H1 (cell line): Measurements from ENCODE around the gene KIAA1328. TPM values are rescaled to one million over a fixed set of nuclear protein-coding genes. Genes with fewer than 3 reads are reported as not detected.

Experiments used
- CTCF ChIA-PET: fragments of 300-600 bp; sonication (Branson Sonifier 250); formaldehyde crosslinking; loops from one replicate; lab custom pipeline; 2021; ENCODE audit not compliant: partially characterized antibody; lab: Charles Lee
- POLR2A ChIA-PET: fragments of 300-600 bp; sonication (Branson Sonifier 250); formaldehyde crosslinking; loops from one replicate; lab custom pipeline; 2021; ENCODE audit warnings: inconsistent platforms; ENCODE audit not compliant: partially characterized antibody; lab: Charles Lee
- DNase-seq, 2 experiments: peaks; one replicate each; pipeline versions ENCODE4 v3.0.0 to v3.0.0-alpha.2; 2010 to 2022; ENCODE audit warnings: low spot score in 2 of 2, low read depth in 1 of 2, mixed read lengths in 1 of 2
- FAIRE-seq: peaks from 2 replicates; lab custom pipeline; 2011; peaks lifted over from hg19 to GRCh38; lab: Jason Lieb, UNC
- H2AFZ ChIP-seq: 2 replicates; pipeline ENCODE4 v1.8.1; 2012; ENCODE audit warnings: low read length, inconsistent platforms
- H2AK5ac ChIP-seq: 2 replicates; pipeline ENCODE4 v1.6.1; 2013; ENCODE audit warnings: low read depth, low read length
- H2BK120ac ChIP-seq: replicated peaks from 2 replicates; pipeline ENCODE3; 2013; ENCODE audit warnings: low read depth, low read length, inconsistent platforms
- H2BK12ac ChIP-seq: 2 replicates; pipeline ENCODE4 v1.6.1; 2013; ENCODE audit warnings: low read depth, low read length
- H2BK15ac ChIP-seq: 2 replicates; pipeline ENCODE4 v1.6.1; 2013; ENCODE audit warnings: low read length
- H2BK20ac ChIP-seq: 2 replicates; pipeline ENCODE4 v1.6.1; 2013; ENCODE audit warnings: low read length
- H2BK5ac ChIP-seq: 2 replicates; pipeline ENCODE4 v1.6.1; 2013; ENCODE audit warnings: low read depth, low read length
- H3K14ac ChIP-seq: 2 replicates; pipeline ENCODE4 v1.6.1; 2013; ENCODE audit warnings: inconsistent platforms; ENCODE audit not compliant: insufficient read length
- H3K18ac ChIP-seq: 2 replicates; pipeline ENCODE4 v1.6.1; 2013; ENCODE audit warnings: low read length; ENCODE audit errors: extremely low read depth
- H3K23ac ChIP-seq: 2 replicates; pipeline ENCODE4 v1.6.1; 2013; ENCODE audit warnings: inconsistent platforms; ENCODE audit not compliant: insufficient read length
- H3K23me2 ChIP-seq: 2 replicates; pipeline ENCODE4 v1.6.1; 2013; ENCODE audit warnings: low read depth, low read length
- H3K27ac ChIP-seq: 2 replicates; pipeline ENCODE4 v1.6.1; 2011; ENCODE audit warnings: low read depth, low read length, inconsistent platforms
- H3K27me3 ChIP-seq, 4 experiments: replicated peaks in 1 of 4; 1 replicate in 1 of 4; 2 replicates in 3 of 4; pipeline versions ENCODE4 v1.6.1 to v1.8.1; 2011 to 2013; ENCODE audit warnings: low read length in 3 of 4, mild to moderate bottlenecking in 3 of 4, inconsistent platforms in 2 of 4, mixed read lengths in 2 of 4, moderate library complexity in 1 of 4; ENCODE audit not compliant: control insufficient read depth in 3 of 4, insufficient read depth in 3 of 4; ENCODE audit errors: extremely low read depth in 1 of 4
- H3K36me3 ChIP-seq, 4 experiments: 2 replicates each; pipeline versions ENCODE4 v1.6.1 to v1.8.1; 2011 to 2013; ENCODE audit warnings: mild to moderate bottlenecking in 4 of 4, low read length in 3 of 4, moderate library complexity in 2 of 4, control low read depth in 1 of 4, inconsistent platforms in 1 of 4; ENCODE audit not compliant: insufficient read depth in 4 of 4, control insufficient read depth in 2 of 4
- H3K4ac ChIP-seq: replicated peaks from 2 replicates; pipeline ENCODE3; 2013; ENCODE audit warnings: low read length, low read depth, mixed read lengths, inconsistent platforms; ENCODE audit not compliant: insufficient read length
- H3K4me1 ChIP-seq, 4 experiments: replicated peaks in 1 of 4; 1 replicate in 1 of 4; 2 replicates in 3 of 4; pipeline versions ENCODE4 v1.6.1 to v1.8.1; 2011 to 2013; ENCODE audit warnings: low read length in 3 of 4, inconsistent platforms in 2 of 4, mixed read lengths in 1 of 4; ENCODE audit not compliant: insufficient read depth in 4 of 4, control insufficient read depth in 3 of 4
- H3K4me2 ChIP-seq, 2 experiments: 2 replicates each; pipeline versions ENCODE4 v1.6.1 to v1.8.1; 2011 to 2013; ENCODE audit warnings: low read depth in 2 of 2, low read length in 2 of 2, control low read depth in 1 of 2, inconsistent platforms in 1 of 2, mild to moderate bottlenecking in 1 of 2; ENCODE audit not compliant: insufficient read depth in 1 of 2
- H3K4me3 ChIP-seq, 4 experiments: fragments of 200-600, 300-600 bp in 1 of 4; sonication (generic), shearing (Covaris generic), sonication (Bioruptor Twin) in 1 of 4; 2 replicates each; pipeline versions ENCODE4 v1.5.1 to v1.8.1; 2011 to 2016; ENCODE audit warnings: low read length in 4 of 4, low read depth in 3 of 4, control low read depth in 2 of 4, inconsistent platforms in 2 of 4, mild to moderate bottlenecking in 2 of 4, mixed read lengths in 1 of 4, moderate library complexity in 1 of 4; ENCODE audit not compliant: insufficient read depth in 2 of 4; ENCODE audit errors: extremely low read depth in 1 of 4
- H3K56ac ChIP-seq: replicated peaks from 2 replicates; pipeline ENCODE3; 2013; ENCODE audit warnings: low read depth, mild to moderate bottlenecking, mixed read lengths, low read length, inconsistent platforms; ENCODE audit not compliant: insufficient read length
- H3K79me1 ChIP-seq: 2 replicates; pipeline ENCODE4 v1.6.1; 2013; ENCODE audit warnings: low read depth, low read length, control low read depth
- H3K79me2 ChIP-seq, 2 experiments: 2 replicates each; pipeline versions ENCODE4 v1.6.1 to v1.8.1; 2012 to 2013; ENCODE audit warnings: low read length in 2 of 2, mild to moderate bottlenecking in 2 of 2, inconsistent platforms in 1 of 2; ENCODE audit not compliant: insufficient read depth in 2 of 2, control insufficient read depth in 1 of 2
- H3K9ac ChIP-seq, 4 experiments: replicated peaks in 1 of 4; 1 replicate in 1 of 4; 2 replicates in 3 of 4; pipeline versions ENCODE4 v1.6.1 to v1.8.1; 2011 to 2013; ENCODE audit warnings: low read depth in 3 of 4, low read length in 3 of 4, control low read depth in 2 of 4, mild to moderate bottlenecking in 2 of 4, moderate library complexity in 2 of 4, inconsistent platforms in 1 of 4; ENCODE audit errors: extremely low read depth in 1 of 4
- H3K9me3 ChIP-seq, 2 experiments: 2 replicates each; pipeline versions ENCODE4 v1.6.1 to v1.8.1; 2012 to 2013; ENCODE audit warnings: mild to moderate bottlenecking in 2 of 2, moderate library complexity in 2 of 2, control low read depth in 1 of 2, inconsistent platforms in 1 of 2, low read depth in 1 of 2, low read length in 1 of 2, mixed read lengths in 1 of 2; ENCODE audit not compliant: insufficient read depth in 2 of 2
- H4K20me1 ChIP-seq, 2 experiments: replicated peaks in 1 of 2; 2 replicates each; pipeline versions ENCODE3 to v1.8.1; 2011 to 2013; ENCODE audit warnings: inconsistent platforms in 2 of 2, low read length in 2 of 2, mild to moderate bottlenecking in 1 of 2; ENCODE audit not compliant: insufficient read depth in 2 of 2, control insufficient read depth in 1 of 2
- H4K5ac ChIP-seq: 2 replicates; pipeline ENCODE4 v1.6.1; 2013; ENCODE audit warnings: low read length, low read depth, mixed read lengths, inconsistent platforms; ENCODE audit not compliant: insufficient read length
- H4K8ac ChIP-seq: 2 replicates; pipeline ENCODE4 v1.8.0; 2013; ENCODE audit warnings: mild to moderate bottlenecking, moderate library complexity, low read length, inconsistent platforms; ENCODE audit not compliant: insufficient read depth; ENCODE audit errors: extremely low read depth
- H4K91ac ChIP-seq: replicated peaks from 2 replicates; pipeline ENCODE3; 2013; ENCODE audit warnings: low read length, mixed read lengths, inconsistent platforms; ENCODE audit not compliant: insufficient read length
- BRCA1 ChIP-seq: IDR thresholded peaks from 2 replicates; pipeline ENCODE4 v1.6.1; 2012; ENCODE audit warnings: low read depth, low read length, improper control_type of control experiment
- CHD2 ChIP-seq: IDR thresholded peaks from 2 replicates; pipeline ENCODE4 v1.6.1; 2012; ENCODE audit warnings: low read length, improper control_type of control experiment
- CTBP2 ChIP-seq: IDR thresholded peaks from 2 replicates; pipeline ENCODE4 v1.7.0; 2011; ENCODE audit warnings: borderline replicate concordance, mild to moderate bottlenecking, moderate library complexity, mixed read lengths, low read length; ENCODE audit not compliant: insufficient read depth, insufficient read length
- EP300 ChIP-seq, 2 experiments: IDR thresholded peaks; 1 replicate in 1 of 2; 2 replicates in 1 of 2; pipeline ENCODE4 v1.6.1; 2011 to 2012; ENCODE audit warnings: low read depth in 2 of 2, low read length in 2 of 2, mild to moderate bottlenecking in 2 of 2, borderline replicate concordance in 1 of 2, inconsistent platforms in 1 of 2, moderate library complexity in 1 of 2
- RBBP5 ChIP-seq: IDR thresholded peaks from 2 replicates; pipeline ENCODE4 v1.7.1; 2012; ENCODE audit warnings: low read depth, mild to moderate bottlenecking, inconsistent platforms, low read length, moderate library complexity, borderline replicate concordance
- RNF2 ChIP-seq: fragments of 200-900, 300-1000 bp; sonication (generic); IDR thresholded peaks from 2 replicates; pipeline ENCODE4 v1.7.1; 2016; ENCODE audit warnings: borderline replicate concordance, low read depth, mild to moderate bottlenecking, antibody characterized with exemption, low read length; ENCODE audit not compliant: poor library complexity, severe bottlenecking; ENCODE audit errors: missing control alignments
- TCF12 ChIP-seq: IDR thresholded peaks from 2 replicates; pipeline ENCODE4 v1.6.1; 2011; ENCODE audit warnings: low read depth, mild to moderate bottlenecking, low read length
- TEAD4 ChIP-seq: IDR thresholded peaks from 2 replicates; pipeline ENCODE4 v1.6.1; 2012; ENCODE audit warnings: low read depth, low read length, inconsistent platforms, mixed read lengths
- WGBS, 2 experiments: shearing (Covaris generic) in 1 of 2; methylation state at CpG; one replicate each; pipeline versions ENCODE4 v1.1.6 to v1.1.7; 2013 to 2015; ENCODE audit warnings: low lambda C conversion rate in 2 of 2, mixed read lengths in 2 of 2, inconsistent platforms in 1 of 2, low coverage in 1 of 2, missing lambda C conversion rate in 1 of 2; ENCODE audit not compliant: insufficient replicate concordance in 2 of 2, insufficient coverage in 1 of 2, insufficient read length in 1 of 2; ENCODE audit errors: extremely low coverage in 1 of 2, missing lambda C conversion rate in 1 of 2; 5-methylcytosine and 5-hydroxymethylcytosine counted together
- polyA plus RNA-seq, 7 experiments: library from polyadenylated mRNA; depleted of rRNA in 3 of 7; stranded (reverse) in 5 of 7; unstranded in 2 of 7; fragments of >200 nt in 5 of 7; fragments of 200-250 nt in 2 of 7; gene quantifications; 1 replicate in 5 of 7; 2 replicates in 1 of 7; 4 replicates in 1 of 7; pipeline versions ENCODE4 v1.2.1 to v1.2.3, GENCODE V29; 2011 to 2013; ENCODE audit warnings: missing spikeins in 2 of 7, mixed read lengths in 2 of 7
- total RNA-seq: library from RNA; stranded (reverse); fragmentation: NEBNext Ultra II Directional; extraction: Animal tissue kit (Norgen Biotek cat#: 25700); gene quantifications from 2 replicates; pipeline ENCODE4 v1.2.1, GENCODE V29; 2021
- TF ChIP-seq, protein P1 (sequence below), 3 experiments: IDR thresholded peaks; 1 replicate in 2 of 3; 2 replicates in 1 of 3; pipeline versions ENCODE4 v1.5.1 to v1.6.1; 2011; ENCODE audit warnings: low read length in 3 of 3, mild to moderate bottlenecking in 3 of 3, inconsistent platforms in 2 of 3, low read depth in 1 of 3, moderate library complexity in 1 of 3; ENCODE audit not compliant: insufficient read depth in 1 of 3; ENCODE audit errors: control extremely low read depth in 1 of 3
- TF ChIP-seq, protein P2 (sequence below): IDR thresholded peaks from 2 replicates; pipeline ENCODE4 v1.6.1; 2011; ENCODE audit warnings: low read depth, mild to moderate bottlenecking, low read length; ENCODE audit not compliant: insufficient read depth

KIAA1328 gene
- total and polyA plus RNA-seq, 2 of the 8 experiments (the other 6 are each of a cell fraction or from before 2014, with no cell fraction given): 2.6 to 5.7 TPM

GRCh38 chr18:37259711-37260110, 430.8 kb downstream of the KIAA1328 start:
- POLR2A ChIA-PET: no interaction called here
- Histone ChIP-seq H3K23me2 (no peaks in the 10 kb centered on the region), H2BK20ac (no peak overlapping the region), H4K91ac (no peak overlapping the region), H4K5ac (no peak overlapping the region), H3K27me3 (peaks cover under 1 to 9% (median 4%) of the 10 kb centered on the region in 4 experiments; a peak in 6 of 7 replicates), H3K27ac (no peak overlapping the region), H2AFZ (no peak overlapping the region), H3K4me2 (no peak overlapping the region), H3K79me2 (no peaks in the 10 kb centered on the region), H2BK5ac (no peak overlapping the region), H2BK120ac (no peak overlapping the region), H4K8ac (no peak overlapping the region), H3K18ac (no peak overlapping the region), H3K4ac (no peak overlapping the region), H3K4me1 (peaks cover 0 to 4% (median 1%) of the 10 kb centered on the region in 4 experiments; a peak in 2 of 7 replicates), H3K9me3 (no peaks in the 10 kb centered on the region), H3K14ac (no peak overlapping the region), H2BK15ac (no peak overlapping the region), H3K4me3 (no peak overlapping the region), H3K56ac (no peak overlapping the region), H2BK12ac (no peak overlapping the region), H3K9ac (no peak overlapping the region), H3K23ac (no peak overlapping the region), H3K79me1 (no peaks in the 10 kb centered on the region), H2AK5ac (no peak overlapping the region), H4K20me1 (peaks cover 0 to 2% of the 10 kb centered on the region in 2 experiments), H3K36me3 (no peaks in the 10 kb centered on the region)
- DNase-seq (no peak), FAIRE-seq (no peak)
- WGBS, 2 experiments: 91% methylated on average over 5 of the region's 5 CpGs; no CpG with 5 or more reads in 1 of the 2 experiments
- CTCF ChIA-PET: interaction anchor here (1.0 to 3.0 kb wide), 6 partner anchors 8 to 317 kb away, joined by 3 to 12 read pairs (median 4); no protein-coding TSS in a partner anchor
- no peak for TF ChIP-seq RBBP5
- TF ChIP-seq BRCA1: no peak
- TF ChIP-seq EP300 (IDR thresholded peaks at IDR 0.05; ENCODE audit: borderline replicate concordance in 1 of 2, low read depth in 2 of 2, low read length in 2 of 2): no peak
- no peak for TF ChIP-seq RNF2
- TF ChIP-seq TCF12: no peak
- TF ChIP-seq, protein P1, sequence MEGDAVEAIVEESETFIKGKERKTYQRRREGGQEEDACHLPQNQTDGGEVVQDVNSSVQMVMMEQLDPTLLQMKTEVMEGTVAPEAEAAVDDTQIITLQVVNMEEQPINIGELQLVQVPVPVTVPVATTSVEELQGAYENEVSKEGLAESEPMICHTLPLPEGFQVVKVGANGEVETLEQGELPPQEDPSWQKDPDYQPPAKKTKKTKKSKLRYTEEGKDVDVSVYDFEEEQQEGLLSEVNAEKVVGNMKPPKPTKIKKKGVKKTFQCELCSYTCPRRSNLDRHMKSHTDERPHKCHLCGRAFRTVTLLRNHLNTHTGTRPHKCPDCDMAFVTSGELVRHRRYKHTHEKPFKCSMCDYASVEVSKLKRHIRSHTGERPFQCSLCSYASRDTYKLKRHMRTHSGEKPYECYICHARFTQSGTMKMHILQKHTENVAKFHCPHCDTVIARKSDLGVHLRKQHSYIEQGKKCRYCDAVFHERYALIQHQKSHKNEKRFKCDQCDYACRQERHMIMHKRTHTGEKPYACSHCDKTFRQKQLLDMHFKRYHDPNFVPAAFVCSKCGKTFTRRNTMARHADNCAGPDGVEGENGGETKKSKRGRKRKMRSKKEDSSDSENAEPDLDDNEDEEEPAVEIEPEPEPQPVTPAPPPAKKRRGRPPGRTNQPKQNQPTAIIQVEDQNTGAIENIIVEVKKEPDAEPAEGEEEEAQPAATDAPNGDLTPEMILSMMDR (IDR thresholded peaks at IDR 0.05; ENCODE audit: control extremely low read depth in 1 of 3, insufficient read depth in 1 of 3, low read depth in 1 of 3, low read length in 3 of 3): no peak
- TF ChIP-seq TEAD4: no peak
- TF ChIP-seq, protein P2, sequence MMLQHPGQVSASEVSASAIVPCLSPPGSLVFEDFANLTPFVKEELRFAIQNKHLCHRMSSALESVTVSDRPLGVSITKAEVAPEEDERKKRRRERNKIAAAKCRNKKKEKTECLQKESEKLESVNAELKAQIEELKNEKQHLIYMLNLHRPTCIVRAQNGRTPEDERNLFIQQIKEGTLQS: no peak
- TF ChIP-seq CTBP2: no peak
- TF ChIP-seq CHD2: no peak
